Psoas muscle (tissue), 8 donors: ENCODE data around the gene MRPS25. TPM values are rescaled to one million over a fixed set of nuclear protein-coding genes. Genes with fewer than 3 reads are reported as not detected.

ENCODE experiments used
- ATAC-seq, 4 donors: fragments of 200-7000 bp; cut with Tn5 transposase; one replicate each; pipeline ENCODE4 v1.9.1; 2020; ENCODE audit warnings: moderate library complexity in 3 of 4, mild to moderate bottlenecking in 2 of 4
- DNase-seq, 2 donors: peaks; one replicate each; pipeline ENCODE4 v3.0.0-alpha.2; 2020
- H3K27ac ChIP-seq: fragments of 200-600 bp; one replicate; pipeline ENCODE4 v1.8.0; 2022
- H3K27me3 ChIP-seq, 3 donors: fragments of 200-600 bp in 1 of 3; one replicate each; pipeline versions ENCODE4 v1.6.1 to v1.8.0; 2013 to 2022; ENCODE audit warnings: low read length in 2 of 3, mild to moderate bottlenecking in 2 of 3, moderate library complexity in 1 of 3; ENCODE audit not compliant: insufficient read depth in 3 of 3
- H3K36me3 ChIP-seq, 2 donors: fragments of 200-600 bp in 1 of 2; one replicate each; pipeline versions ENCODE4 v1.6.1 to v1.8.0; 2013 to 2022; ENCODE audit warnings: low read depth in 1 of 2, mild to moderate bottlenecking in 1 of 2, moderate library complexity in 1 of 2; ENCODE audit not compliant: insufficient read depth in 1 of 2
- H3K4me1 ChIP-seq: fragments of 200-600 bp; one replicate; pipeline ENCODE4 v1.8.0; 2022
- H3K4me3 ChIP-seq: fragments of 200-600 bp; one replicate; pipeline ENCODE4 v1.8.0; 2022; ENCODE audit warnings: mild to moderate bottlenecking
- H3K9me3 ChIP-seq: fragments of 200-600 bp; one replicate; pipeline ENCODE4 v1.8.0; 2022
- WGBS, 3 donors: extraction: QIAGEN DNeasy Blood & Tissue Kit; methylation state at CpG; one replicate each; pipeline versions ENCODE4 v1.1.6 to v1.1.7; 2013; 5-methylcytosine and 5-hydroxymethylcytosine counted together
- intact Hi-C, 2 donors: fragments of 100-400 bp; cut with DNase I; formaldehyde crosslinking; loops; one replicate each; pipeline versions ENCODE4 v1.11.0 to v1.14.2; 2022
- polyA plus RNA-seq, 3 donors: library from polyadenylated mRNA; stranded (reverse); fragments of 200-250 nt; gene quantifications; one replicate each; pipeline ENCODE4 v1.2.3, GENCODE V29; 2013
- total RNA-seq, 4 donors: library from RNA; stranded (reverse); fragmentation: NEBNext Ultra II Directional in 2 of 4; extraction: Animal tissue kit (Norgen Biotek cat#: 25700) in 2 of 4; gene quantifications; one replicate each; pipeline versions ENCODE4 v1.2.1 to v1.2.4, GENCODE V29; 2021 to 2023
- TF ChIP-seq, protein P1 (sequence below): fragments of 200-600 bp; IDR thresholded peaks from one replicate; pipeline ENCODE4 v1.8.0; 2022; ENCODE audit warnings: antibody characterized with exemption
- donor health status: healthy with polysubstance abuse.
- donor health status: DM: no; HTN: no; CAD: no; lungs with moderate emphysema.
- donor health status: Bipolar disorder and iron deficiency.
- donor health status: healthy.
- donor health status: DM: yes; HTN: yes; CAD: no.
- donor health status: DM: no; HTN: no; CAD: no.
- donor health status: DM: no; HTN: no; CAD: no.
- donor health status: DM: yes; HTN: yes; CAD: no.

Gene MRPS25
- total and polyA plus RNA-seq, 7 donors = 60.6 to 145 (median 74.2) TPM

DNA sequence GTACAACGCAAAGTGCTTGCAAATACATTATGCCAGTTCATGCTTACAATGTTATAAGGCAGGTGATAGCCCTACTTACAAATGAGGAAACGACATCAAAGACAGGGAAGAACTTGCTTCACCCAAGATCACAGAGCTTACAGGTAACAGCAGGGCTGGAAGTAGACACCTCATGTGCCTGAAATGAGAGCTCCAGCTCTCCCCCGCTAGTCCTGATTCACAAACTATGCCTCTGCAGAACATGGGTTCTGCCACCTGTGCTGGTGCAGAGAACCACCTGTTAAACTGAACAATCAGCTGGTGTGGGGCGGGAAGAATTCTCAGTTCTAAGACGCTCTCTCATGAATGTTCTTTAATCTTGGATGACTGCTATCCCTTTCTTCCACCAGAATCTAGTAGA, 26.5 kb upstream of the MRPS25 start:
- ATAC-seq (no peak), DNase-seq (no peak)
- TF ChIP-seq, protein P1, sequence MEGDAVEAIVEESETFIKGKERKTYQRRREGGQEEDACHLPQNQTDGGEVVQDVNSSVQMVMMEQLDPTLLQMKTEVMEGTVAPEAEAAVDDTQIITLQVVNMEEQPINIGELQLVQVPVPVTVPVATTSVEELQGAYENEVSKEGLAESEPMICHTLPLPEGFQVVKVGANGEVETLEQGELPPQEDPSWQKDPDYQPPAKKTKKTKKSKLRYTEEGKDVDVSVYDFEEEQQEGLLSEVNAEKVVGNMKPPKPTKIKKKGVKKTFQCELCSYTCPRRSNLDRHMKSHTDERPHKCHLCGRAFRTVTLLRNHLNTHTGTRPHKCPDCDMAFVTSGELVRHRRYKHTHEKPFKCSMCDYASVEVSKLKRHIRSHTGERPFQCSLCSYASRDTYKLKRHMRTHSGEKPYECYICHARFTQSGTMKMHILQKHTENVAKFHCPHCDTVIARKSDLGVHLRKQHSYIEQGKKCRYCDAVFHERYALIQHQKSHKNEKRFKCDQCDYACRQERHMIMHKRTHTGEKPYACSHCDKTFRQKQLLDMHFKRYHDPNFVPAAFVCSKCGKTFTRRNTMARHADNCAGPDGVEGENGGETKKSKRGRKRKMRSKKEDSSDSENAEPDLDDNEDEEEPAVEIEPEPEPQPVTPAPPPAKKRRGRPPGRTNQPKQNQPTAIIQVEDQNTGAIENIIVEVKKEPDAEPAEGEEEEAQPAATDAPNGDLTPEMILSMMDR = no peak
- 79 to 85% (median 81%) methylated on average over 5 of the region's 5 CpGs for WGBS, 3 donors
- Histone ChIP-seq H3K27ac (no peak overlapping the region), H3K27me3 (no peaks in the 10 kb centered on the region), H3K36me3 (peaks cover 13 to 100% of the 10 kb centered on the region in 2 donors), H3K4me1 (no peaks in the 10 kb centered on the region), H3K4me3 (no peak overlapping the region), H3K9me3 (no peaks in the 10 kb centered on the region)
- intact Hi-C loops = no loop called here

DNA sequence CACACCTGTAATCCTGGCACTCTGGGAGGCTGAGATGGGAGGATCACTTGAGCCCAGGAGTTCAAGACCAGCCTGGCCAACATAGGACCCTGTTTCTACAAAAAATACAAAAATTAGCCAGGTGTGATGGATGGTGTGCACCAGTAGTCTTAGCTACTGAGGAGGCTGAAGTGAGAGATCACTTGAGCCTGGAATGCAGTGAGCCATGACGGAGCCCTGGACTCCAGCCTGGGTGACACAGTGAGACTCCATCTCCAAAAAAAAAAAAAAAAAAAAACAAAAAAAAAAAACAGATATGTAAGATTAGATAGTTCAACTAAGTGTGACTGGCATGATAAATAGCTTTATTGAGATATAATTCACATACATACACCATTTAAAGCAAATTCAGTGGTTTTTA, 24.1 kb upstream of the MRPS25 start:
- 81 to 96% (median 88%) methylated on average over 1 of the region's 1 CpG for WGBS, 3 donors
- no peaks in the 10 kb centered on the region for H3K4me1 ChIP-seq
- intact Hi-C loops = no loop called here
- TF ChIP-seq, protein P1 = no peak
- H3K27me3 ChIP-seq = no peaks in the 10 kb centered on the region
- no peak overlapping the region for H3K27ac ChIP-seq
- peaks cover 19 to 99% of the 10 kb centered on the region in 2 donors for H3K36me3 ChIP-seq
- DNase-seq = no peak
- H3K9me3 ChIP-seq = no peaks in the 10 kb centered on the region
- H3K4me3 ChIP-seq = no peak overlapping the region
- no peak for ATAC-seq

DNA sequence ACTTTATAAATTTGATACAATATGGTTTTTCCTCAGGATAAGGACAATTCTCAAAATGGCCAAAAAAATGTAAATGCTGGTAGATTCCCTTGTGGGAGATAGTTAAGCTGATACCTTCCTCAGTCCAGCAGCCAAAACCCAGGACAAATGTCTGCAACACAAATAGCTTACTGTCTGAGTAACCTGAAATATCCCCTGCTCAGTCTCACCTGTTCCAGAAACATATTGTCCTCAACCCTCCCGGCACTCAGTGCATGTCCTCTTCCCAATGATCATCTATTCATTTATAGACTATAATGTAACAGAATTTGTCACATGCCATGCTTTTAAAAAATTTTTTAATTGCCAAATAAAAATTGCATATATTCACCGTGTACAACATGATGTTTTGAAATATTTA, 21.6 kb upstream of the MRPS25 start:
- intact Hi-C loops = no loop called here
- Histone ChIP-seq H3K4me3 (no peak overlapping the region), H3K9me3 (no peaks in the 10 kb centered on the region), H3K4me1 (no peaks in the 10 kb centered on the region), H3K27ac (no peak overlapping the region), H3K27me3 (no peaks in the 10 kb centered on the region), H3K36me3 (peaks cover 17 to 99% of the 10 kb centered on the region in 2 donors)
- TF ChIP-seq, protein P1 = no peak
- no peak for DNase-seq
- ATAC-seq = peak in 3 of 4 donors; percentile 57 to 62 (median 62)
- 58 to 70% (median 65%) methylated on average over 2 of the region's 2 CpGs for WGBS, 3 donors

DNA sequence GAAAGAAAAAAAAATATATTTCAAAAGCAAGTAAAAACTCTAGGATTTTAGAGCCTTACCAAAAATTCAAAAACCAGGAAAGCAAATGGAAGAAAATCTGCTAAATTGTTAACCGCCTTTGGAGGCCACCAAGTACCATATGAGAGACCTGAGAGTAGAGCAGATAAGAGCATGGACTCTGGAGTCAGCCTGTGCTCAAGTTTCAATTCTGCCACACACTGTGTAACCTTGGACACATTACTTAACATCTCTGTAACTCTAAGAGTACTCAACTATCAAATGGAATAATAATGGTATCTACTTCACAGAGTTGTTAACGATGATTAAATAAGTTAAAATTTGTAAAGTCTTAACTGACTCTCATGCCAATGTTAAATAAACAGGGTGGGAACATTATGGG, 21.1 kb upstream of the MRPS25 start:
- ATAC-seq = peak in 1 of 4 donors; percentile 58
- intact Hi-C loops = no loop called here
- H3K4me3 ChIP-seq = no peak overlapping the region
- no peak overlapping the region for H3K27ac ChIP-seq
- H3K27me3 ChIP-seq = no peaks in the 10 kb centered on the region
- no peaks in the 10 kb centered on the region for H3K9me3 ChIP-seq
- H3K36me3 ChIP-seq = peaks cover 17 to 99% of the 10 kb centered on the region in 2 donors
- 96 to 98% (median 98%) methylated on average over 2 of the region's 2 CpGs for WGBS, 3 donors
- no peak for DNase-seq
- TF ChIP-seq, protein P1 = no peak
- no peaks in the 10 kb centered on the region for H3K4me1 ChIP-seq

DNA sequence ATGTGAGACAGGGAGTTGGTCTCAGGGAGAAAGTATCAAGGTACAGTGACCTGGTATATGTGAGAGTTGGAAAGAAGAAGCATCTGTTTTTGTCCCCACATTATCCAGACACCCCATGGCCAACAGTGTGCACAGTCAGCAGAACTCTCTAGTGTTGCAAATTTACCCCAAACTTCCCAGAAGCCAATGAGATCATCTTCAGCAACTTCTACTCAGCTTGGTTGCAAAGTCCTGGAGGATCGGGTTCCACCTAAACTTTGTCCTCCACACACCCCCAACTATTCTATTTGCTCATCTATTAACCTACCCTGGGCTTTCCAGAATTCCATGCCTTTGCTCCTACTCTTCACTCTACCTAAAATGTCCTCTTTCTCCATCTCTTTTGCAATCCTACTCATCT, 18.1 kb upstream of the MRPS25 start:
- H3K9me3 ChIP-seq = no peaks in the 10 kb centered on the region
- no peak for ATAC-seq
- TF ChIP-seq, protein P1 = no peak
- H3K4me3 ChIP-seq = no peak overlapping the region
- no peaks in the 10 kb centered on the region for H3K4me1 ChIP-seq
- H3K27me3 ChIP-seq = no peaks in the 10 kb centered on the region
- WGBS, 3 donors = 82 to 96% (median 95%) methylated on average over 1 of the region's 1 CpG
- DNase-seq = no peak
- no peak overlapping the region for H3K27ac ChIP-seq
- peaks cover 11 to 99% of the 10 kb centered on the region in 2 donors for H3K36me3 ChIP-seq
- intact Hi-C loops = no loop called here
